ENCODE results near the gene ZFYVE1.
A peak's percentile ranks its signal among the peaks of the same experiment; 100 is the strongest.
"Not testable (repeated sequence)": the region's sequence is repeated elsewhere in the genome, so short reads cannot be mapped to it uniquely, and the experiment has no call there.

Gene ZFYVE1

DNA sequence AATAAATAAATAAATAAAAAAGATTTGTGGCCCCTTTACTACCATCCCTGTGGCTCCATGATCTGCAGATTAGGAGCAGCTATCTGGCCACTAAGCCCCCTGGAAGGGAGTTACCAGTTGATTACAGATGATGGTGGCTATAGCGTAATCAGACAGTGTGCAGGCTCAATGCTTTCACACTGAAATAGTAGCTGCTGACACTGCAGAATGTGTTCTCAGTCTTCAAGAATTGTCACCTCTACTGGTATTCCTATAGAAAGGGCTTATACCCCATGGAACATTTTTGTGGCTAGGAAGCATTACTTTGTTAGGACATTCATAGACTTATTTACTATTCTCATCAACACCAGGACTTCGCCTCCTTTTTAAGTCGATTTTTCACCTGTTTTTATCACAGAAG is 69.7 kb downstream of the ZFYVE1 start:
- no peak for DNase-seq (ENCODE audit: low spot score)

DNA sequence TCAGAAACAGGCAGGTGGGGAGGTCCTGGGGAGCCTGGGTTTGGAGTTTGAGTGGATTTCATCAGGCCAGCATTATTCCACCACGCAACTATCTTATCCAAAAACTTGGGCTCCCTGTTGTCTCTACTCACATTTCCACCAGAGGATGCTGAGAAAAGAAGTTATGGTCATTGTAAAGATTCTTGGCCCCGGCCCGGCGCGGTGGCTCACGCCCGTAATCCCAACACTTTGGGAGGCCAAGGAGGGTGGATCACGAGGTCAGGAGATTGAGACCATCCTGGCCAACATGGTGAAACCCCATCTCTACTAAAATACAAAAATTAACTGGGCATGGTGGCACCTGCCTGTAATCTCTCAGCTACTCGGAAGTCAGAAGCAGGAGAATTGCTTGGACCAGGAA is 70.2 kb downstream of the ZFYVE1 start:
- not testable (repeated sequence) for DNase-seq (ENCODE audit: low spot score)

DNA sequence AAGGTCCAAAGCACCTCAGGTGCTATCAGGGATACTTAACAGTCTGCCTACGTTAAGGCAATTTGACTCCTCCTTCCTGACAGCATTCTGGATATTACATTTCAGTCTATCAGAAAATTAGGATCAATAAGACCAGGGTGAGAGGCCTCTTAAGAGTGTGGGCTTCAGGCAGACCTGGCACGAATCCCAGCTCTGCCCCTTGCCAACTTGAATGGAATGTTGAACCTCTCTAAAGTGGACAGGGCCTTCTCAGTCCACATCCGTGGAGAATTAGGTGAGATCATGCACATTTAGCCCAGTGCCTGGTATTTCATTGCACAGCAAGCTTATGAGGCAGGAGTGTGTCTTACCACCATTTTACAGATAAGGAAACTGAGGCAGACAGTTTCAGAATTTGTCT is 74.7 kb downstream of the ZFYVE1 start:
- DNase-seq (ENCODE audit: low spot score): no peak

DNA sequence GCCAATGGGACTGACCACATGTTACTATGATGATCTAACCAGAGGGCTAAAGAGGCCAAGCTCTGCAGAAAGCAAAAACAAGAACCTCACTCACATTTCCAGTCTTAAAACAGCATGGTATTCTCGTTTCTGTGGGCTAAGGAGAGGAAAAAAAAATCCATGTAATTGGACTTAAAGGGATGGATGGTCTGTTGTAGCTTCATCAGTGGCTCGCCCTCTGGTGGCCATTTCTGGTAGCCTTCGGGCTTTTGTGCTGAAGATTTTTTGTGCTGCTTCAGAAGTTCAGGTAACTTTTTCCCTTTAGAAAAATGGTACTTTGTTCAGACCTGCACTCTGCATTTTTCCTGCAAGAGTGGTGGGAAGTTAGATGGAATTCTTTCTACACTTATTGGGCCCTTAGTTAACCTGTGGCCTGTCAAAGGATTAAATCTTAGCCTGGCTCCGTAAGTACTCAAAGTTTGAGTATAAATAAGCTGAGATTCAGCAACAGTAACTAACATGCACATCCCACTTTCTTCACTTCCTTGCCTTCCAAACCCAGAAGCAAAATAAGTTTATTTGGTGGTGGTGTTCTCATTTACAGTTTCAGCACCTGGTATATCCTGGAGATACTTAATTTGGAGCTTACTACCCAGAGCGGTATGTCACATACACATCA is 78.3 kb downstream of the ZFYVE1 start:
- DNase-seq (ENCODE audit: low spot score): peak; percentile 74

DNA sequence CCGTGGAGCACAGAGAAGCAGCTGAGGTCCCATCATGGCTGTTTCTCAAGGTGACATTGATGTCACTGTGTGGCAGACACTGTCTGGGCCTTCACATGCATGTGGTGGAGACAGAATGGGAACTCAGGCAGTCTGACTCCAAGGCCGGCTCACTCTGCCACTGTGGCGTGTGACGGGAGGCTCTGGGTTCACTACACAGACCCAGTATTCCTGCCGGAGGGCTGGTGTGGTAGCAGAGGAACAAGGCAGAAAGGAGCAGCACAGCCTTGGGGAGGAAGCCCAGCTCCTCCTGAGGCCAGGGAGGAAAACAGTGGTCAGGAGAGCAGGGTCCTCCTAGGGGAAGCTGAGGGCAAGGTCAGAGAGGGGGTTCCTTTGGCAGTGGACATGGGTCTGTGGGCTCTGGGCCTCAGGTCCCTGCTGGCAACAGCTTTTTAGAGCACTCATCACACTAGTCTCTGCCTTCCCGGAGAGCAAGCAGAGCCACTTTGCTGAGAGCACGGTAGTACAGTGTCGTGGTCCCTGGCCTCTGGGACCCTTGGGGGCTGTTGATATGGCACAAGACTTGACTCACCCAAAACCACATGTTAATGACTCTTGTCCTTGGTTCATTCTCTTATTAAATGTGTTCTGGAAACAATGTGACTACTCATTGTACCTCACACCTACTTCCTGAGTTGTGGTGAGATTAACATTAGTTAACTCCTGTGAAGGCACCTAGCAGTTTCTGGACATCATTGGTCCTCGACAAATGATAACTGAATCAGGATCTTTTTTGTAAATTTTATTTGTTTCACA is 79.3 kb downstream of the ZFYVE1 start:
- DNase-seq (ENCODE audit: low spot score): no peak

DNA sequence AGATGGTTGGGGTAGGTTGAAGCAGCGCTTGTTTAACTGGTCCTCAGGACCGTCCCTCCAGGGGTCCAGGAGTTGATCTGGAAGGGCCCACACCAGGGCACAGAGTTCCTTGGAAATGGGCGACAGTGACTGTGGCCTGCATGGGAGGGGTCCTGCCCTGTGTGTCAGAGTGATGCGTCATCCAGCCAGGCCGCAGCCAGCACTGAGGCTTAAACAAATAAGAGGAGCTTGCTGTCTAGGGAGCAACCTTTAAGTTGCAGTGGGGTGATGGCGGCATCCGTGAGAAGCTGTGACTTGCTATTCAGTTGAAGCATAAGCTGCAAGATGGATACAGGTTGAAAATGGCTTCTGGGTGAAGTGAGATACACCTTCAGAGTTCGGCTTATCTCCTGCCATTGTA is 80.4 kb downstream of the ZFYVE1 start:
- DNase-seq (ENCODE audit: low spot score): no peak

DNA sequence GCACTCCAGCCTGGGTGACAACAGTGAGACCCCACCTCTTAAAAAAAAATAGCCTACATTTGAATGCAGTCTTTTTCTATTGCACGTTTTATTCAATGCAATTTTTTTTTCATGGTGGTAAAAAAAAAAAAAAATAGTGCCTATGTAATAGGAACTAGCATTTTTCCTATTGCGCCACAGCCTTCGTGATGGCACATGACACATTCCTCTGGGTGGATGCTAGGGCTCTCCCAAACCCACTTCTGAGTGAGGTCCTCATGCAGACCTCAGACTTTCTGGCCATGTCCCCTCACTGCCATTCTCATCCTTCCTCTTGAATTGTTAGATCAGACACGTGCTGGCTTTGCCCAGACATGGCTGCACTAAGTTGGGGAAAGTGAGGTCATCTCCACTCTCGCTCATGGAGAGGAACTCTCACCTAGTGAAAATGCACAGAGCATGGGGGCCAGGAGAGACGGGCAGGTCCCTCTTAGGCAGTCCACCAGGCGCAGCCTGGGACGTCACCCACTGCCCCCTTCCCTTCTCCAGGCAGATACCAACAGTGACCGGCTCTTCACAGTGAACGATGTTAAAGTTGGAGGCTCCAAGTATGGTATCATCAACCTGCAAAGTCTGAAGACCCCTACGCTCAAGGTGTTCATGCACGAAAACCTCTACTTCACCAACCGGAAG is 81.4 kb downstream of the ZFYVE1 start:
- DNase-seq (ENCODE audit: low spot score): no peak

DNA sequence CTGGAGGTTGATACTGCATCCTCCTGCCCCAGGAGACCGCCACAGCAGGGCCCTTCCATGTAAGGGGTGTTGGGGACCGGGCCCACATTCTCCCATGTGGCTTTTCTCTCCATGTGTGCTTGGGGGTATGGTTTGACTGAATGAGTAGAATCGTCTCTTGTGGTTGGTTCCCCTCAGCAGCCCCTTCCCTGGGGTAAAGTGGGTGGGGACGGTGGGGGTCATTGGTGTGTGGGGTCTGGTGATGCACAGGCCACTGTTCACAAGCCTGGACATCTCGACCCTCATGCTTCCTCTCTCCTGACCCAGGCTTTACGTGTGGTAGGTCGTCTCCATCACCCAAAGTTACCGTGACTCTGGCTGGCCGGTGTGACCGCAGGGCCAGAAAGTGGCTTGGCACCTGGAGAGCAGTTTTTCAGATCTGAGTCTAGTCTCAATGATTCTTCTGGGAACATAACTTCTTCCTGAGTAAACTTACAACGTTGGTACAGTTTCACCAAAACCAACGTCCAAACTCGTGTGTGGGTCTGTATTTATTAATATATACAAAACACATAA is 83.0 kb downstream of the ZFYVE1 start:
- no peak for DNase-seq (ENCODE audit: low spot score)

DNA sequence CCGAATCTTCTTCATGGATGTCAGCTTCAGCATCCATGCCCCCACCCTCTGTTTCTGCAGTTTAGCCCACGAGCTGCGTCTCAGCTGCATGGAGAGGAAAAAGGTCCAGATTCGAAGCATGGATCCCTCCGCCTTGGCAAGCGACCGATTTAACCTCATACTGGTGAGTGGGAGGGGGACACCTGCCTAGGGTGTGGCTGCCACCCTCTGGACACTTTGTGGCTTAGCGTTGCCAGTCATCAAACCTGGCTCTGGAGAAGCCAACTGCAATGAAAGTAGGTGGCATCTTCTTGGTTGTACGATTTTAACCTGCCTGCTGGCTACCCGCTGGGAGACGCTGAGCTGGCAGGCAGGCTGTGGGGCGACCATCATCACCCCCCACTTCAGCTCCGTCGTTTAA is 84.0 kb downstream of the ZFYVE1 start:
- no peak for DNase-seq (ENCODE audit: low spot score)

DNA sequence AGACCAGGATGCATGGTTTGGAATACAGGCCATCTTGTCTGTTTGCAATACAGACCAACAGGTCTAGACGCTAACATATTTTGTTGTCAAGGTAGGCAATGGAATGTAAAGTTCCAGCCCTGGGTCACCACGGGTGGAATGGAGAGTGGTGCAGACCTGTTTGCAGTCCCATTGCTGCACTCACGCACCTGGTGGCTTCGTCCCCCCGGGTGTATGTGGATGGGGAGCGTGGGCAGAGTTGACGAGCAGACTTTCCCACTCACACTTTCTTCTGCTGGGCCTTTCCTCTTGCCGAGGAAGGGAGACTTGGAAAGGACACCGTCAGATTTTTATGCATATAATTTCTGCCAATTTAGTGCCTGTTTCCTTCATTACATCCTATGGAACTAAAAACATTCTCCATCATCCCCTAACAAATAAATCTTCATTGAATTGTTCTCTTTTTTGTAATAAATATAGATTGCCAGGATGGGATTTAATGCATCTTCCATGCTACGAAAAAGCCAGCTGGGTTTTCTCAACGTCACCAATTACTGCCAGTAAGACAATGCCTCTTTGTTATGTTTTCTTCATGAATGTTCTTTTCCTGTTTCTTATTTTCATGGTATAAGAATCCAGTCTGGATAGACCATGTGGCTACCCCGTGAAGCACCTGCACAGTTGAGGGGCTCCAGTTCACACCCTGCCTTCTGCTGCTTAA is 85.5 kb downstream of the ZFYVE1 start:
- DNase-seq (ENCODE audit: low spot score): no peak

DNA sequence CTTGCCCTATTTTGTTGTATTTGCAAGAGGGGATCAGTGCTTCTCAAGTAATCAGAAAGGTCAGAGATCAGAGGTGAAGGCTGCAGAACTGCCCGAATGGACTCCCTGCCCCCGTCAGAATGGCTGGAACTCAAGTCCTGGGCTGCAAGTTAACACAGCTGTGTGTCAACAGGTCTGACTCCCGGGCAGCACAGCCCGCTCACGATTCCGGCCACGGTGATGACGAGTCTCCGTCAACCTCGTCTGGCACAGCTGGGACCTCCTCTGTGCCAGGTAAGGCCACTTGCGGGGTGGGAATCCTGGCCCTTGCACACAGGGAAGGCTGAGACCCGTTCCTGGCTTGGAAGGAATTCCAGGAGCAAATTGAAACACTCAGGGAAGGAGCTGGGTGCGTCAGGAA is 87.3 kb downstream of the ZFYVE1 start:
- no peak for DNase-seq (ENCODE audit: low spot score)

DNA sequence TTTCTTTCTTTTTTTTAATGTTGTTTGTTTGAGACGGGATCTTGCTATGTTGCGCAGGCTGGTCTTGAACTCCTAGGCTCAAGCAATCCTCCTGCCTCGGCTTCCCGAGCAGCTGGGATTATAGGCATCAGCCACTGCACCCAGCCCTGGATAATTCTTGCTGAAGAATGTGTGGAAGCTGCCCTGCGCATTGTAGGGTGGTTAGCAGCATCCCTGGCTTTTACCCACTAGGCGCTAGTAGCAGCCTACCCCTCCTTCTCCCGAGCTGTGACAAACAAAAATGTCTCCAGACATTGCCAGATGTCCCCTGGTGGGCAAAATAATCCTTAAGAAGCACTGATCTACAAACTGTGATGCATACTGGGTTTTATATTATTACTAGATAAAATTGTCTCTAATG is 94.0 kb downstream of the ZFYVE1 start:
- no peak for DNase-seq (ENCODE audit: low spot score)

DNA sequence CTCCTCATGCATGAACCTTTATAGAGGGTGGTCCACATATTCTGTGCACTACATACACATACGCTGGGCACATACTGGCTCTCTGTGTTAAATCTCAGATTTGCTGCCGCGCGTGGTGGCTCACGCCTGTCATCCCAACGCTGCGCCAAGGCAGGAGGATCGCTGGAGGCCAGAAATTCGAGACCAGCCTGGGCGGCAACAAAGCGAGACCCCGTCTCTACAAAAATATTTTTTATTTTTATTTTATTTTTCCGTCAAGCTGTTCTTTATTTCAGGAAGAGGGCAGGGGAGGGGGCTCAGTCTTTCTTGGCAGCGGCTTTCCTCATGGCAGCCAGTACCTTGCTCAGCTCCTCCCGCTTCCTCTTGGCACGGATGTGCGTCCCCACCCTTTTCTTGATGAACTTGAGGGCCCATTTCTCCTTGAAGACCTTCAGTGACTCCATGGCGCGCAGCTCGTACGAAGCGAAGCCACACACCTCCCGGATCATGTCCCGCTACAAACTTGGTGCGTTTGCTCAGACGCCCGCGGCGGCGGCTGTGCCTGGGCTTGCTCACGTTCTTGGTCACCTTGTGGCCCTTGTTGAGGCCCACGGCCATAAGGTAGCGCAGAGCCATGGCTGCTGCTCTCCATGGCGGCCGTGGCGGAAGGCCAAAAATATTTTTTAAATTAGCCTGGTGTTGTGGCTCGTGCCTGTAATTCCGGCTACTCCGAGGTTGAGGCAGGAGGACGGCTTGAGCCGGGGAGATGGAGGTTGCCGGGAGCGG is 97.4 kb downstream of the ZFYVE1 start:
- no peak for DNase-seq (ENCODE audit: low spot score)

DNA sequence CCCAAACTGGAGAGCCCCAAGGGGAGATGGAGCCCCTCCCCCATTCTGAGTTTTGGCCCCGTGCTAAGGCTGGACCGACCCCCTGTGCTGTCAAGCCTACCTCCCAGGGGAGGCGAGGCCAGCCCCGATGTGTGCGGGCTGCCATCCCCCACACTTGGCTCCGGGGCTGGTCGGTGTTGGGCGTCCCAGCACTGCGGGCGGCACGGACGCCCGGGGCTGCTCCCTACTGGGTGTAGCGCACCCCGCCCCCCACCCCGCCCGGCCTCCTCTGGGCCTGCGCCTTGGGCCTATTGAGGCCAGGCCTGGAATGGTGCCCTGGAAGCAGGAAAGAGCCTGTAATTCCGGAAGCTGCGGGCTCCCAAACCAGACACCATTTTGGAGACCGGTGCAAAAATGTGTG is 98.0 kb downstream of the ZFYVE1 start:
- no peak for DNase-seq (ENCODE audit: low spot score)

DNA sequence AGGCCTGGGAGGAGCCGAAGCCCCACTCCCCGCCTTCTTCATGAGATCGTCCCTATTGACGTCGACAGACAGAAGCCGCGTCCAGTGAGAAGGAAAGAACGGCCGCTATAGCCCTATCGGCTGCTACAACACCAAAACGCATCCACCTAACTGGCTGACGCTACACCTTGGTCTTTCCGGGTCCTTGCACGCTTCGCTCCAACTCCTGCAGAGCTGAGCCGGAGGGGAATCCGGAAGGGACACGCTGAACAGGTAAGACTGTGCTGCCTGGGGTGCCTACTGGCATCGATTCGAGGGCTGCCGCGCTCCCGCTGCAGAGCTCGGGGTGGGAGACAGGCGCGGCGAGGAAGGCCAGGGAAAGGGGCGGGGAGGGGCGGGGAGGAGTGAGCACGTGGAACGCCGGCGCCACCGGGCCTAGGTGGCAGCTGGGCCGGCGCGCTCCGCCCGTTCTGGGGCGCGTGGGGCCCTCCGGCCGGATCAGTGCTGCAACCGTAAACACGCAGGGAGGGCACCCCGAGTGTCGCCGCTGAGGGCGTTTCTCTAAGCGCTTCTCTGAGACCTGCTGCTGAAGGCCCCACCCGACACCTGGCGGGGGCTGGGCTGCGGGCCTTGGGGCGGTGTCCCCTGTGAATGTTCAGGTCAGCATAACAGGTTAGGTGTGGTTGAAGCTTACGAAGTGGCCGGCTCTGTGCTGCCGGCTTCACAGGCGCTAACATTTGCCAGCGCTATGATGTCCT is 100.4 kb downstream of the ZFYVE1 start, which contains the start of gene DCAF4:
DCAF4 (plus strand) TSS at position 173 of the 737 bp plus-strand sequence. CDS start 11,515 bp downstream, outside the sequence.
- DNase-seq (ENCODE audit: low spot score): peak; percentile 99

DNA sequence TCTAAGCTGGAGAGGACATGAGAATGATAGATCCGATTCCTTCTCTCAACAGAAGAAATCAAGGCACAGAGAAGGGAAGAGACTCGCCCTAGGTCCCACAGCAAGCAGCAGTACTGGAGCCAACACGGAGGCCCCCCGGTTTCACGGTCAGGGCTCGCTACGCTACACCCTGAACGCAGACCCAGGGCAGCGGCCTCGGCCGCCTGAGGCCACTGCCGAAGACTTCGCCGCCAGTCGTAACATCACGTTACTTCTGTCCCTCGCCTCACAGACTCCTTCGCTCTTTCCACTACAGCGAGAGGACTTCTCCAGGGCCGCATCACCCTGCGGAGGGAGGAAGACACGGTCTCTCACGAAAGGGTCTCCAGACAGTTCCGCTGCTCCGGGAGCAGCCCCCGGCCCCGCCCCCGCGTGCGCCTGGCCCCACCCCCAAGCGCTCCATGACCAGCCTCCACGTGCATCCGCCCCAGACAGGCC is 101.1 kb downstream of the ZFYVE1 start:
- no peak for DNase-seq (ENCODE audit: low spot score)

DNA sequence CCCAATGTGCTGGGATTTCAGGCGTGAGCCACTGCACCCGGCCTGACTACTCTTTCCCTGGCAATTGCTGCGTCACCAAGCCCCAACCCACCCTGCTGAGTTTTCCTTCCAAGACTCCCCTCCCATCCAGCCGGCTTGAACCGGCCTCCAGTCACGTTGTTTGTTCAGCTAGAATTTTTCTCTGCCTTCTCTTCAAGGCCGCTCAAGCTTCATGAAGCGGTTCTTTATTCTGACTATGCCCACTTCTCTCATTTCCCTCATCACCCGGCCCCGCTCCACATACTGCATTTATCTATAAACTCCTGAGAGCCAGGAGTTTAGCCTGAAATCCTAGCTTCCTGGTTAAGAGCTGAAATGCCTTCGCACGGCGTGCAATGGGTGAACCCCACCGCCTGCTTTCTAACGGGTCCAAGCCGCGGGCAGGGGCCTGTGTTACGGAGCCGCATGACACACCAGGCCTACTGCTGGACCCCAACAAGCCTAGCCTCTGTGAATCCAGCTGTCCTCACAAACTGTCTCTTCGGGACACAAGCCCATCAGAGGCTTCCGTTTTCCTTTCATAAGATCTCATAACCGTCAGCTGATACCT is 101.6 kb downstream of the ZFYVE1 start:
- no peak for DNase-seq (ENCODE audit: low spot score)

DNA sequence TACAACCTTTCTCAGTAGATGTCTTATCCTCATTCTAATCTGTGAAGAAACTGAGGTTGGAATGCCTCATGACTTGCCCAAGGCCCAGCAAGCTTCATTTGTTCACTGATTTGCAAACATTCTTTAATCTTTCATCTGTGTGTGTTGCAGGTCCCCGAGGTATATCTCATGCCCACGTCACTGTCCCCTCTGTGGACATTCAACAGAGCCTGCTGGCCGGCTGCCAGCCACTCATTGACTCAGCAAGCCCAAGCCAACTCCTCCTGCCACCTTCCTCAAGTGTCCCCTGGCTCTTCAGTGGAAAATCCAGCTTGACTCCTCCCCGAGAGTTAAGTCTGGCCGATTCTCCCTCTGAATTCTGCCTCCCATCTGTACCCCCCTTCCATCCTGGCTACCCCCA is 102.6 kb downstream of the ZFYVE1 start:
- no peak for DNase-seq (ENCODE audit: low spot score)

DNA sequence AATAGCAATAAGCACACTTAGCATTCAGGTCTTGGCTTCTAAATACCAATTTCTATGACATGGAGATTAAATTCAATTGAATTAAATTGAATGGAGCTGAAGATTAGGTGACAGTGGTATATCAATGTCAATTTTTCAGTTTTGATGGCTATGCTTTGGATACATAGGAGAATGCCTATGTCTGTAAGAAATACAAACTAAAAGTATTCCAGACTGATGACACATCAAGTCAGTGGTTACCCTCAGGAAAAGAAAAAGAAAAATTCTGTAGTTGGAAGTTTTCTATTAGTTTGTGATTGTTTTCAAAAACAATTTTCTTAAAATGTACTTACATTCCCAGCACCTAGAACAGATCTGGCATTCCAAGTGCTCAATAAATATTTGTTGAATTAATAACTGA is 105.5 kb downstream of the ZFYVE1 start:
- no peak for DNase-seq (ENCODE audit: low spot score)

DNA sequence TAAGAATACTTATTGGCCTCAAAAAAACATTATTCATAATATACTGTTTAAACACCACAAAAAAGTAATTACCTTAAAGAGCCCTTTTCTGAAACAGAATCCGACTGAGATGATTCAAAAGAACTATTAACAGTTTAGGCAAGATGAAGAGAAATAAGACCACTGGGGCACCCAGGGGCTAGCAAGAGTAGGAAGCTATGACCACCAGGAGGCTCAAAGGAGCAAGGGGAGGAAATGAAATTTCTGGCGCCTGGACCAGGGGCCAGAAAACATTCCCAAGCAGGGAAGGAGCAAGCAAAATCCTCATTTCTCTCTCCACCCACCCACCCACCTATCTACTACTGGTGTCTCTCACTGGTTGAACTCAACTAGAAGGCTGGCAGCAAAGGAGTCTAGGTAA is 106.9 kb downstream of the ZFYVE1 start:
- DNase-seq (ENCODE audit: low spot score): no peak
